Measurements from ENCODE around the gene DRD4. TPM values are rescaled to one million over a fixed set of nuclear protein-coding genes. Genes with fewer than 3 reads are reported as not detected.
A peak's percentile ranks its signal among the peaks of the same experiment; 100 is the strongest.

Gene DRD4
- total and polyA plus RNA-seq, 10 of the 15 experiments (the other 5 are each of a cell fraction or from before 2014, with no cell fraction given): not detected

GRCh38 chr11:641806-642370 lies 4.8 kb downstream of the DRD4 start:
- no peak for ATAC-seq
- TF ChIP-seq NBN (IDR thresholded peaks at IDR 0.05): no peak
- TF ChIP-seq PML (IDR thresholded peaks at IDR 0.05; ENCODE audit: low read length): no peak
- no peak for TF ChIP-seq IKZF2 (IDR thresholded peaks at IDR 0.05)
- TF ChIP-seq POLR2A (IDR thresholded peaks at IDR 0.05; ENCODE audit: low read depth, low read length): 0 out of 2 replicates have a peak, but pooled peaks have one; percentile 47
- TF ChIP-seq CEBPZ (IDR thresholded peaks at IDR 0.05; ENCODE audit: low read depth, low read length): no peak
- no peak for TF ChIP-seq SRF (IDR thresholded peaks at IDR 0.05; ENCODE audit: low read depth in 2 of 2, low read length in 2 of 2)
- CTCF ChIA-PET: no interaction called here
- Histone ChIP-seq H3K79me2 (ENCODE audit: control insufficient read depth, insufficient read depth, low read length) (no peaks in the 10 kb centered on the region), H3K9ac (ENCODE audit: control insufficient read depth, insufficient read depth, low read length) (no peak overlapping the region), H3K4me3 (no peak overlapping the region), H2AFZ (ENCODE audit: control insufficient read depth, low read depth, low read length) (no peak overlapping the region), H3K36me3 (ENCODE audit: control insufficient read depth in 2 of 2, insufficient read depth in 2 of 2, low read length in 1 of 2) (peaks cover 0 to 2% of the 10 kb centered on the region in 2 experiments; a peak in 3 of 4 replicates), H4K20me1 (ENCODE audit: control insufficient read depth, insufficient read depth) (no peaks in the 10 kb centered on the region), H3K9me3 (replicated peaks; ENCODE audit: control insufficient read depth, insufficient read depth, low read length) (no peaks in the 10 kb centered on the region), H3K4me1 (ENCODE audit: control insufficient read depth, insufficient read depth, low read length) (peaks cover 13% of the 10 kb centered on the region), H3K4me2 (ENCODE audit: control insufficient read depth, insufficient read depth) (no peak overlapping the region), H3K27ac (ENCODE audit: control insufficient read depth, insufficient read depth) (no peak overlapping the region), H3K27me3 (replicated peaks in 1 of 2; ENCODE audit: control insufficient read depth in 2 of 2, insufficient read depth in 2 of 2, low read length in 1 of 2) (peaks cover 0 to 5% of the 10 kb centered on the region in 2 experiments; a peak in 2 of 4 replicates)
- SMC1A ChIA-PET (ENCODE audit: uncharacterized antibody, unreplicated experiment): no interaction called here
- RAD21 ChIA-PET (ENCODE audit: unreplicated experiment): no interaction called here
- no peak for FAIRE-seq
- WGBS (ENCODE audit: insufficient coverage, insufficient replicate concordance, low lambda C conversion rate, missing lambda C conversion rate): 84% methylated on average over 19 of the region's 19 CpGs
- POLR2A ChIA-PET: no interaction called here
- intact Hi-C loops (cut with micrococcal nuclease; ENCODE audit: unreplicated experiment): no loop called here
- no peak for DNase-seq (ENCODE audit: low read depth, low spot score)
- in situ Hi-C loops (cut with MboI): no loop called here
- BruUV-seq (replicated peaks): no TSS peak
